Mucosa of gallbladder (tissue), 1 donor: Measurements from ENCODE around the gene TK2. TPM values are rescaled to one million over a fixed set of nuclear protein-coding genes. Genes with fewer than 3 reads are reported as not detected.
"Not testable (repeated sequence)": the region's sequence is repeated elsewhere in the genome, so short reads cannot be mapped to it uniquely, and the experiment has no call there.

Source experiments
- DNase-seq: peaks from one replicate; pipeline ENCODE4 v3.0.0-alpha.2; 2020; ENCODE audit warnings: low spot score
- total RNA-seq: library from RNA; stranded (reverse); gene quantifications from one replicate; pipeline ENCODE4 v1.2.1, GENCODE V29; 2021
- donor health status: DM: no; HTN: no; CAD: no.

TK2 gene
- total RNA-seq, 1 donor from 2014 or later, result 38.5 TPM

- DNase-seq, result no peak
These were observed 22.4 kb upstream of the TK2 start for GRCh38 chr16:66572356-66572755.

GRCh38 chr16:66569827-66570405, 20.0 kb upstream of the TK2 start:
- no peak for DNase-seq

GRCh38 chr16:66569131-66569530, 19.2 kb upstream of the TK2 start:
- no peak for DNase-seq

DNA sequence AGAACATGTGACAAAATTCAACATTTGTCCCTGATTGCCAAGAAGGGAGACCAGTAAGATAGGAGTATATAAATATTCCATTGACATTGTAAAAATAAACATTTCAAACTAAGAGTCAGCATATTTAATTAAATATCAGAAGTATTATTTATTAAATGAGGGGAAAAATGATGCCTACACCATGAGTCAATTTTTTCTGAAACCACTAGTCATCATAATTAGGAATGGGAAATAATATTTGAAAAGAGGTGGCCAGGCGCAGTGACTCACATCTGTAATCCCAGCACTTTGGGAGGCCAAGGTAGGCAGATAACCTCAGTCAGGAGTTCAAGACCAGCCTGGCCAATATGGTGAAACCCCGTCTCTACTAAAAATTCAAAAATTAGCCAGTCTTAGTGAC, 18.4 kb upstream of the TK2 start:
- no peak for DNase-seq

- not testable (repeated sequence) for DNase-seq
These were observed 17.3 kb upstream of the TK2 start for GRCh38 chr16:66567270-66567669.

DNA sequence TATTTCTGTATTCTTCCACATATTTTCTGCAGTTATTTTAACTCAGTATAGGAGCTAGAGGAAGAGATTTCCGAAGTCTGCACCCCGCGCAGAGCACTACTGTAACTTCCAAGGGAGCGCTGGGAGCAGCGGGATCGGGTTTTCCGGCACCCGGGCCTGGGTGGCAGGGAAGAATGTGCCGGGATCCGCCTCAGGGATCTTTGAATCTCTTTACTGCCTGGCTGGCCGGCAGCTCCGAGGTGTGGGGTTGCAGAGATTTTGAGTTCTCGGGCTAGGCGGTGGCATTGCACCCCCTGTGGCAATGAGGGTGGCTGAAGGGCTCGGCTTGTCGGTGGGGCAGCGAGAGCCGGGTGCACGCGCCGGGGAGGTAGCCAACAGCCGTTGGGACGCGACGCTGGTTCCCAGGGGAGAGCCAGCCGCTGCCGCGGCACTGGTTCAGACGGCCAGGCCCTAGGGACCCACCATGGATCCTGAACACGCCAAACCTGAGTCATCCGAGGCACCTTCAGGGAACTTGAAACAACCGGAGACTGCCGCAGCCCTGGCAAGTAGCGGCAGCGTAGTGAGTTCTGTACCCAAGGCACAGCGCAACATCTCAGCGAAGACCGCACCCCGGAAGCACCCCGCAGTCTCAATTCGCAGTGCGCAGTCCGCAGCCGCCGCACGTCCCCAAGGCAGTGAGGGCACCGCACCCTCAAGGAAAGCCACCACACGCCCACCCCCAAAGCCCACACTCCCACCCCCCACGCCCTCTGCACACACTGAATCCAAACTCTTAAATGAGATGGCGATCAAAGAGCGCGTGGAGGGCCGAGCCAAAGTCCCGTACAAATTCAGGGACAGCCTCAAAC, 16.4 kb upstream of the TK2 start, which contains the start of gene CMTM1:
Gene CMTM1, plus strand, starts transcription at position 389 of the 851 bp plus-strand sequence. Its CDS starts 75 bp downstream, at position 464.
- DNase-seq, result no peak

GRCh38 chr16:66563574-66564334, 13.8 kb upstream of the TK2 start:
- no peak for DNase-seq

DNA sequence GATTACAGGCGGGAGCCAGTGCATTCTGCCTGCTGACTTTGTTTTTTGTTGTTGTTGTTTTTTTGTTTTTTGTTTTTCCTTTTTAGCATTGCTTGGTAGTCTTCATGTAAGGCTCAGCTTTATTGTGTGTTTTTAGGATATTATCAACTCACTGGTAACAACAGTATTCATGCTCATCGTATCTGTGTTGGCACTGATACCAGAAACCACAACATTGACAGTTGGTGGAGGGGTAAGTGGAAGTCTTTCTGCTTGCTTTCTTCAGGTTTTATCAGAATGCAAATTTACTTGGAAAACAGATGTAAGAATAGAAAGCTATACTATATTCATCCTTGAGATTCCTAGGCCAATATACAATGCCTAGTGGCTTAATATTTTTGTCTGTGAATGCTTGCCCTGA, 13.1 kb upstream of the TK2 start:
- no peak for DNase-seq

DNA sequence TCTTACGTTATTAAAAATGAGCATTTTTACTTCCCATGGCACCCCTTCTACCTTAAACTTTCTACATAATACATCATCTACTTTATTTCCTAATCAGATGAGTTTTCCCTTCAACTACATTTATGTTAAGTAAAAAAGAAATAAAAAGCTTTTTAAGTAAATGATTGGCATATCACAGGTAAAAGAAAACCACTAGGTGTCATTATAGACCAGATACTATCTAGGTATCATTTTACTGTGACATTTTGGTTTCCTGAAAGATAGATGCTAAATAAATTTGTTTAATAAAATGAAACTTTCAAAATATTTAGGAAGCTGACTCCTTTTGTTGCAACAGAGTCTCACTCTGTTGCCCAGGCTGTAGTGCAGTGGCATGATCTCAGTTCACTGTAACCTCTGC, 12.5 kb upstream of the TK2 start:
- no peak for DNase-seq

- DNase-seq, result no peak
These were observed 11.6 kb upstream of the TK2 start for GRCh38 chr16:66561381-66562080.

GRCh38 chr16:66560107-66560506, 10.2 kb upstream of the TK2 start:
- no peak for DNase-seq

DNA sequence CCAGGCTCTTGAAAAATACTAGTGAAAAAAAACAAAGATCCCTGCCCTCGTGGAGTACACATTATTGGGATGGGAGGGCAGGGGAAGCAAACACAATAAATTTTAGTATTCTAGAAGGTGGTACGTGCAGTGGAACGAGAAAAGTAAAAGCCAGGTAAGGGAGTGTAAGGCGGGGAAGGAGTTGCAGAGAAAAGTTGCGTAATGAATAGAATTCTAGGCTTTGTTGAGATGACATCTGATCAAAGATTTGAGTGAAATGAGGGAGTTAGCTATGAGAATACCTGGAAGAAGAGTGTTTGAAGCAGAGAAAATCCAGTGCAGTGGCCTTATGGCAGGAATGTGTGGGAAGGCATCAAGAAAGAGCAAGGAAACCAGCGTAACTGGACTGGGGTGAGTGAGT, 4.6 kb upstream of the TK2 start:
- no peak for DNase-seq

- no peak for DNase-seq
These were observed 4.1 kb upstream of the TK2 start for GRCh38 chr16:66554021-66554420.

- peak; percentile 32 for DNase-seq
These were observed 3.3 kb upstream of the TK2 start for GRCh38 chr16:66553223-66553622.

DNA sequence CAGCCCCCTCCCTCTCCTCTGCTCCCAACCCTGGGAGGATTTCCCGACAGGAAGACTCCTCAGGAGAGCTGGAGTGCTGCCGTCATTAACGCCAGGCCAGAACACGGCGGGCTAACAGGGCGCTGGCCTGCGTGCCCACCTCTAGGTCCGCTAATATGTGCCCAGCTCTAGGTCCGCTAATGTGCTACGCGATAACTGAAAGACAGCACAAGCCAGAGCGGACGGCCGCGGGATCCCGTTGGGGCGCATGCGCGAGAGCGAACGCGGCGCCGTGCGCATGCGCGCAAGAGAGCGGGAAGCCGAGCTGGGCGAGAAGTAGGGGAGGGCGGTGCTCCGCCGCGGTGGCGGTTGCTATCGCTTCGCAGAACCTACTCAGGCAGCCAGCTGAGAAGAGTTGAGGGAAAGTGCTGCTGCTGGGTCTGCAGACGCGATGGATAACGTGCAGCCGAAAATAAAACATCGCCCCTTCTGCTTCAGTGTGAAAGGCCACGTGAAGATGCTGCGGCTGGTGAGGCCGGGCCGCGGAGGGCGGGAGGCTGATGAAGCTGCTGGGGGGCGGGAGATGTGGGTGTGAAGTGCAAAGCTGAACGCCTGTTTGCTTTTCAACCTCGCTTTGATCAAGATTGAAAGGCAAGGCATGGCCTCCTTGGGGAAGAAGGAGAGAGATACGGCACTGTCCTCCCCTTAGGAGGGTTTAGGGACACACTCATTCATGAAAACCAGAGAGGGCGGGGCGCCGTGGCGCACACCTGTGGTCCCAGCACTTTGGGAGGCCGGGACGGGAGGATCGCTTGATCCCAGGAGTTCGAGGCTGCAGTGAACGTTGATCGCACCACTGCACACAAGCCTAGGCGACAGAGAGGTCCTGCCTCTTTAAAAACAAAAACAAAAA, 2.6 kb upstream of the TK2 start, which contains the start of gene CKLF:
Gene CKLF, plus strand, starts transcription at position 291 of the 892 bp plus-strand sequence. Its CDS starts 140 bp downstream, at position 431.
- peak; percentile 92 for DNase-seq

GRCh38 chr16:66551788-66552285, 1.9 kb upstream of the TK2 start:
- no peak for DNase-seq

GRCh38 chr16:66551348-66551759, 1.4 kb upstream of the TK2 start:
- no peak for DNase-seq

DNA sequence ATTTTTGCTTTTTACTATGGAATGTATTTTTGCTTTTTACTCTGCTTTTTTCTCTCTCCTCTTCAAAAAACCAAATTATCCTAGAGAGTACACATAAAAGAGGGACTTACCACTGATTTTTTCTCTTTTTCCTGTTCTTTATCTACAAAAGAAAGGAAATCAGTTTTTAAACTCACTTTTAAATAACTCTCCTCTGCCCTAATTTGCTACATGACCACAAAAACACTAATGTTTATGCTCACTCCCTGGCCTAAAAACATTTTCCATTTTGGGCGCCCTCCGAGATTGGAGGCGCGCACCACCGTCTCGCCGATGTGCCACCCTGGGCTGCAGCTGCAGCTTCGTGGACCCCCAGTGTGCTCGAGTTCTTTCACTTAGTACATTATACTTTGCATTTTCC, 1.1 kb downstream of the TK2 start:
- DNase-seq, result no peak

- no peak for DNase-seq
These were observed 1.9 kb downstream of the TK2 start for GRCh38 chr16:66548068-66548467.
